H9 (cell line): Measurements from ENCODE around the gene TRPM3. TPM values are rescaled to one million over a fixed set of nuclear protein-coding genes. Genes with fewer than 3 reads are reported as not detected.

ENCODE experiments used
- DNase-seq: peaks from one replicate; pipeline ENCODE4 v3.0.0-alpha.2; 2017
- H2AFZ ChIP-seq: one replicate; pipeline ENCODE4 v1.6.1; 2013; ENCODE audit warnings: mild to moderate bottlenecking, low read length, control low read depth, moderate library complexity
- H2AK5ac ChIP-seq: 2 replicates; pipeline ENCODE4 v1.6.1; 2013; ENCODE audit warnings: low read length, control low read depth, mixed read lengths; ENCODE audit not compliant: insufficient read length
- H2BK120ac ChIP-seq: one replicate; pipeline ENCODE4 v1.6.1; 2013; ENCODE audit warnings: low read depth, mild to moderate bottlenecking, low read length, control low read depth, inconsistent platforms; ENCODE audit not compliant: poor library complexity, severe bottlenecking
- H2BK12ac ChIP-seq: 2 replicates; pipeline ENCODE4 v1.6.1; 2013; ENCODE audit warnings: low read length, control low read depth, mixed read lengths, low read depth; ENCODE audit not compliant: insufficient read length
- H2BK15ac ChIP-seq: 2 replicates; pipeline ENCODE4 v1.6.1; 2013; ENCODE audit warnings: low read depth, low read length, control low read depth
- H2BK20ac ChIP-seq: one replicate; pipeline ENCODE4 v1.6.1; 2013; ENCODE audit warnings: low read depth, mild to moderate bottlenecking, low read length, control low read depth, inconsistent platforms; ENCODE audit not compliant: poor library complexity, severe bottlenecking
- H2BK5ac ChIP-seq: 2 replicates; pipeline ENCODE4 v1.6.1; 2013; ENCODE audit warnings: low read length, control low read depth, mixed read lengths; ENCODE audit not compliant: insufficient read length
- H3K14ac ChIP-seq: 2 replicates; pipeline ENCODE4 v1.6.1; 2013; ENCODE audit warnings: low read length, control low read depth; ENCODE audit not compliant: insufficient read depth
- H3K18ac ChIP-seq: 2 replicates; pipeline ENCODE4 v1.6.1; 2013; ENCODE audit warnings: low read depth, mild to moderate bottlenecking, mixed read lengths, low read length, control low read depth; ENCODE audit not compliant: insufficient read length
- H3K23ac ChIP-seq: 2 replicates; pipeline ENCODE4 v1.6.1; 2013; ENCODE audit warnings: low read length, control low read depth, mixed read lengths, low read depth; ENCODE audit not compliant: insufficient read length
- H3K23me2 ChIP-seq: 2 replicates; pipeline ENCODE4 v1.6.1; 2013; ENCODE audit warnings: low read depth, mild to moderate bottlenecking, mixed read lengths, low read length, control low read depth; ENCODE audit not compliant: insufficient read length, poor library complexity, severe bottlenecking
- H3K27ac ChIP-seq: 2 replicates; pipeline ENCODE4 v1.5.1; 2013; ENCODE audit warnings: low read length, control low read depth, mixed read lengths, low read depth; ENCODE audit not compliant: insufficient read length
- H3K27me3 ChIP-seq: 2 replicates; pipeline ENCODE4 v1.6.1; 2013; ENCODE audit warnings: low read length, control low read depth, inconsistent platforms; ENCODE audit not compliant: insufficient read depth
- H3K4ac ChIP-seq: 2 replicates; pipeline ENCODE4 v1.6.1; 2013; ENCODE audit warnings: low read depth, mild to moderate bottlenecking, control low read depth, inconsistent platforms, low read length, moderate library complexity
- H3K4me1 ChIP-seq: 2 replicates; pipeline ENCODE4 v1.6.1; 2013; ENCODE audit warnings: low read length, control low read depth, inconsistent platforms; ENCODE audit not compliant: insufficient read depth
- H3K4me2 ChIP-seq: 2 replicates; pipeline ENCODE4 v1.6.1; 2013; ENCODE audit warnings: low read length, control low read depth, mixed read lengths; ENCODE audit not compliant: insufficient read length, insufficient read depth
- H3K56ac ChIP-seq: 2 replicates; pipeline ENCODE4 v1.6.1; 2013; ENCODE audit warnings: low read depth, mild to moderate bottlenecking, mixed read lengths, low read length, control low read depth; ENCODE audit not compliant: insufficient read length
- H3K79me1 ChIP-seq: 2 replicates; pipeline ENCODE4 v1.6.1; 2013; ENCODE audit warnings: low read depth, mild to moderate bottlenecking, moderate library complexity, low read length, control low read depth, inconsistent platforms; ENCODE audit not compliant: insufficient read depth, poor library complexity, severe bottlenecking
- H3K79me2 ChIP-seq: 2 replicates; pipeline ENCODE4 v1.6.1; 2013; ENCODE audit warnings: low read length, control low read depth, inconsistent platforms; ENCODE audit not compliant: insufficient read depth
- H3K9ac ChIP-seq: 2 replicates; pipeline ENCODE4 v1.6.1; 2013; ENCODE audit warnings: low read length, control low read depth, mixed read lengths; ENCODE audit not compliant: insufficient read length; ENCODE audit errors: extremely low read depth
- H3K9me3 ChIP-seq: one replicate; pipeline ENCODE4 v1.6.1; 2013; ENCODE audit warnings: low read depth, low read length, inconsistent platforms; ENCODE audit not compliant: control insufficient read depth
- H3T11ph ChIP-seq: one replicate; pipeline ENCODE4 v1.6.1; 2013; ENCODE audit warnings: mild to moderate bottlenecking, low read length, control low read depth, inconsistent platforms
- H4K20me1 ChIP-seq: one replicate; pipeline ENCODE4 v1.6.1; 2013; ENCODE audit not compliant: control insufficient read depth, insufficient read length, insufficient read depth
- H4K5ac ChIP-seq: 2 replicates; pipeline ENCODE4 v1.6.1; 2013; ENCODE audit warnings: low read depth, mild to moderate bottlenecking, mixed read lengths, low read length, control low read depth; ENCODE audit not compliant: insufficient read length
- H4K8ac ChIP-seq: replicated peaks from 2 replicates; pipeline ENCODE4 v1.6.1; 2013; ENCODE audit warnings: low read length, control low read depth, mixed read lengths, low read depth; ENCODE audit not compliant: insufficient read length
- H4K91ac ChIP-seq: 2 replicates; pipeline ENCODE4 v1.6.1; 2013; ENCODE audit warnings: low read depth, mild to moderate bottlenecking, moderate library complexity, mixed read lengths, low read length, control low read depth; ENCODE audit not compliant: insufficient read length
- H3K27ac Mint-ChIP-seq, 3 experiments: 2 replicates in 2 of 3; 3 replicates in 1 of 3; pipeline ENCODE4 v1.8.0; 2020 to 2021; ENCODE audit warnings: mixed read lengths in 3 of 3, mild to moderate bottlenecking in 1 of 3, moderate library complexity in 1 of 3
- H3K27me3 Mint-ChIP-seq: 2 replicates; pipeline ENCODE4 v1.8.0; 2021; ENCODE audit warnings: low read depth, mild to moderate bottlenecking, moderate library complexity, mixed read lengths
- H3K36me3 Mint-ChIP-seq, 3 experiments: 2 replicates in 2 of 3; 3 replicates in 1 of 3; pipeline ENCODE4 v1.8.0; 2020 to 2021; ENCODE audit warnings: low read depth in 3 of 3, mixed read lengths in 3 of 3; ENCODE audit not compliant: insufficient read depth in 1 of 3
- H3K4me1 Mint-ChIP-seq, 2 experiments: 2 replicates each; pipeline ENCODE4 v1.8.0; 2020; ENCODE audit warnings: mixed read lengths in 2 of 2
- H3K4me3 Mint-ChIP-seq, 2 experiments: 2 replicates in 1 of 2; 3 replicates in 1 of 2; pipeline ENCODE4 v1.8.0; 2020 to 2021; ENCODE audit warnings: mild to moderate bottlenecking in 2 of 2, mixed read lengths in 2 of 2, moderate library complexity in 1 of 2
- H3K9me3 Mint-ChIP-seq, 2 experiments: 2 replicates in 1 of 2; 3 replicates in 1 of 2; pipeline ENCODE4 v1.8.0; 2020; ENCODE audit warnings: mild to moderate bottlenecking in 2 of 2, mixed read lengths in 2 of 2, moderate library complexity in 1 of 2
- CTCF ChIP-seq: fragments of 200-600 bp; sonication (generic); conservative IDR thresholded peaks from 3 replicates; pipeline ENCODE4 v1.8.0; 2021; ENCODE audit warnings: antibody characterized with exemption, mild to moderate bottlenecking
- WGBS: extraction: QIAGEN DNeasy Blood & Tissue Kit; methylation state at CpG from one replicate; pipeline ENCODE4 v1.1.7; 2013; ENCODE audit warnings: missing lambda C conversion rate, low lambda C conversion rate, mixed read lengths; ENCODE audit not compliant: insufficient read length; ENCODE audit errors: extremely low coverage; 5-methylcytosine and 5-hydroxymethylcytosine counted together
- total RNA-seq: library from RNA; stranded (reverse); gene quantifications from 2 replicates; pipeline ENCODE4 v1.2.1, GENCODE V29; 2021

Gene TRPM3
- total RNA-seq, 1 experiment from 2014 or later: 10.3 TPM

GRCh38 chr9:70617033-70617828 is 504.2 kb downstream of the TRPM3 start:
- no peak overlapping the region for H3K4me2 ChIP-seq
- H2BK5ac ChIP-seq: no peak overlapping the region
- H3K27me3 Mint-ChIP-seq: no peaks in the 10 kb centered on the region
- H3K23me2 ChIP-seq: no peaks in the 10 kb centered on the region
- no peaks in the 10 kb centered on the region for H3K27me3 ChIP-seq
- H3K9me3 ChIP-seq: no peaks in the 10 kb centered on the region
- no peak overlapping the region for H3K9ac ChIP-seq
- no peak for TF ChIP-seq CTCF
- no peaks in the 10 kb centered on the region for H4K20me1 ChIP-seq
- H3K79me2 ChIP-seq: no peaks in the 10 kb centered on the region
- no peaks in the 10 kb centered on the region for H3K79me1 ChIP-seq
- no peak overlapping the region for H4K91ac ChIP-seq
- H3K56ac ChIP-seq: no peak overlapping the region
- H3K14ac ChIP-seq: no peak overlapping the region
- no peak overlapping the region for H3T11ph ChIP-seq
- peaks cover 0 to 5% of the 10 kb centered on the region in 2 experiments; a peak in 2 of 5 replicates for H3K9me3 Mint-ChIP-seq
- H3K4me1 ChIP-seq: no peaks in the 10 kb centered on the region
- no CpG with 5 or more reads among the region's 9 CpGs for WGBS
- H3K4me3 Mint-ChIP-seq: no peak overlapping the region
- no peak overlapping the region for H2BK20ac ChIP-seq
- no peak overlapping the region for H3K18ac ChIP-seq
- peaks cover 7 to 16% (median 7%) of the 10 kb centered on the region in 3 experiments for H3K36me3 Mint-ChIP-seq
- H3K4ac ChIP-seq: no peak overlapping the region
- no peak overlapping the region for H2AFZ ChIP-seq
- no peak overlapping the region for H2BK15ac ChIP-seq
- no peak overlapping the region for H4K8ac ChIP-seq
- H2BK12ac ChIP-seq: no peak overlapping the region
- H3K4me1 Mint-ChIP-seq: peaks cover 7 to 10% of the 10 kb centered on the region in 2 experiments
- H2BK120ac ChIP-seq: no peak overlapping the region
- H3K27ac Mint-ChIP-seq: no peak overlapping the region
- H2AK5ac ChIP-seq: no peak overlapping the region
- H3K27ac ChIP-seq: no peak overlapping the region
- no peak for DNase-seq
- H3K23ac ChIP-seq: no peak overlapping the region
- no peak overlapping the region for H4K5ac ChIP-seq
